ENCODE results near the gene TM2D3. TPM values are rescaled to one million over a fixed set of nuclear protein-coding genes. Genes with fewer than 3 reads are reported as not detected.

The TM2D3 gene
- total RNA-seq, 2 experiments from 2014 or later, result 37.8 to 38.5 TPM

- TF ChIP-seq, protein P1, sequence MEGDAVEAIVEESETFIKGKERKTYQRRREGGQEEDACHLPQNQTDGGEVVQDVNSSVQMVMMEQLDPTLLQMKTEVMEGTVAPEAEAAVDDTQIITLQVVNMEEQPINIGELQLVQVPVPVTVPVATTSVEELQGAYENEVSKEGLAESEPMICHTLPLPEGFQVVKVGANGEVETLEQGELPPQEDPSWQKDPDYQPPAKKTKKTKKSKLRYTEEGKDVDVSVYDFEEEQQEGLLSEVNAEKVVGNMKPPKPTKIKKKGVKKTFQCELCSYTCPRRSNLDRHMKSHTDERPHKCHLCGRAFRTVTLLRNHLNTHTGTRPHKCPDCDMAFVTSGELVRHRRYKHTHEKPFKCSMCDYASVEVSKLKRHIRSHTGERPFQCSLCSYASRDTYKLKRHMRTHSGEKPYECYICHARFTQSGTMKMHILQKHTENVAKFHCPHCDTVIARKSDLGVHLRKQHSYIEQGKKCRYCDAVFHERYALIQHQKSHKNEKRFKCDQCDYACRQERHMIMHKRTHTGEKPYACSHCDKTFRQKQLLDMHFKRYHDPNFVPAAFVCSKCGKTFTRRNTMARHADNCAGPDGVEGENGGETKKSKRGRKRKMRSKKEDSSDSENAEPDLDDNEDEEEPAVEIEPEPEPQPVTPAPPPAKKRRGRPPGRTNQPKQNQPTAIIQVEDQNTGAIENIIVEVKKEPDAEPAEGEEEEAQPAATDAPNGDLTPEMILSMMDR (IDR thresholded peaks at IDR 0.05), result no peak
- POLR2A ChIA-PET, result no interaction called here
- Mint-ChIP-seq H3K27ac (no peak overlapping the region), H3K27me3 (peaks cover 54% of the 10 kb centered on the region), H3K4me3 (no peak overlapping the region), H3K9me3 (peaks cover 11% of the 10 kb centered on the region), H3K36me3 (ENCODE audit: low read depth) (no peaks in the 10 kb centered on the region), H3K4me1 (ENCODE audit: low read depth) (no peaks in the 10 kb centered on the region)
- DNase-seq (no peak), ATAC-seq (no peak)
- intact Hi-C loops (cut with micrococcal nuclease), result no loop called here
- CTCF ChIA-PET, result no interaction called here
These were observed 55.5 kb downstream of the TM2D3 start for GRCh38 chr15:101596633-101597032.

Other genes starting within 250 kb of the TM2D3 start
- 1 to 10 TPM; 2.7 to 3.0 TPM for gene PCSK6, start 162.7 kb downstream of the TM2D3 start, total RNA-seq
- 1 to 10 TPM; 7.2 to 8.3 TPM for gene TARS3, start 72.1 kb upstream of the TM2D3 start, total RNA-seq
- not detected for gene OR4F6, start 151.1 kb upstream of the TM2D3 start, total RNA-seq
- gene OR4F15, start 159.8 kb upstream of the TM2D3 start, total RNA-seq, result not detected

Measured in activated CD8-positive, alpha-beta T cell treated with anti-CD3 and anti-CD28 coated beads for 36 hours (primary cell).